ENCODE data around the gene UBE2L5. TPM values are rescaled to one million over a fixed set of nuclear protein-coding genes. Genes with fewer than 3 reads are reported as not detected.

The UBE2L5 gene
- total RNA-seq, 3 donors from 2014 or later (not counting 1 experiment from before 2014, with no cell fraction given): not detected

DNA sequence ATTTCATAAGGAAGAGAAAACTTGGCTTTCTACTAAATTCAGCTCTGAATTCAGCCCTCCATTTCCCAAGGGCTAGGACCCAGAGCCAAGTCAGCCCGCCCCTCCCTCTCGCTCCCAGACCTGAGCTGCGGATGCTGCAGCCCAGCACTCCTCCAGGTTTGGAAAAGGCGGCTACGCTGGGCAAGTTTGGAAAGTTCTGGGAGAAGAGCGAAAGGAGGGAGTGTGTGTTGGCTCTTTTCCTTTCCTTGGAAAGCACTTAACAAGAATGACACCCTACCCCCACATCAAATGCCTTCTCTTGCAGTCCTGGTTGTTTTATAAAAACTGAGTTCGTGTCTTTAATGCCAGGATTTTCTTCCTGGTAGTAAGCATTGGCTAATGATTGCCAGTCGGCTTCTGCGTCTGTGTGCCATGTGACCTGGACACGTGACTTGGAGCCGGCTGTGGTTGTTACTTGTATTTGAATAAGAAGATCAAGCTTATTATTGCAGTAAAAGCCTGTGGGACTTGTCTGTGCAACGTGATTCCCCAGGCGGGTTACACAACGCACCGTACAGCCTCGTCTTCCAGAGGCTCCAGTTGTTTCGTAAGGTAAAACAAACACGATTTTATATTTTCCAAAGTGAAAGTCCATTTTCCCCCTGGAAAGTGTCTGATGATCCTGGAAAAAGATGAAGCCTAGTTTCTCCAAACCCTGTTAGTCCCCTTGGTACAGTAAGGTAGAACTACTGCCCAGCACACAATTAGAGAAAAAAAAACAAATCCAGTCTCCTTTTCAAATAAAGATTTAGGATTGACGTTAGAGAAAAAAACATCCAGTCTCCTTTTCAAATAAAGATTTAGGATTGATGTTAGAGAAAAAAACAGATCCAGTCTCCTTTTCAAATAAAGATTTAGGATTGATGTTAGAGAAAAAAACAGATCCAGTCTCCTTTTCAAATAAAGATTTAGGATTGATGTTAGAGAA is 26.8 kb upstream of the UBE2L5 start:
- H3K4me1 ChIP-seq (ENCODE audit: control insufficient read depth, insufficient read depth, low read length): peaks cover 12% of the 10 kb centered on the region
- Mint-ChIP-seq H3K4me3 (peak overlapping the region; percentile 99), H3K4me1 (peaks cover 17 to 20% of the 10 kb centered on the region in 2 donors), H3K27ac (peak overlapping the region; percentile 88 to 91), H3K27me3 (ENCODE audit: low read depth in 2 of 2) (no peaks in the 10 kb centered on the region), H3K9me3 (no peaks in the 10 kb centered on the region), H3K36me3 (no peaks in the 10 kb centered on the region)
- peak overlapping the region; percentile 92 for H3K27ac ChIP-seq (ENCODE audit: low read length)
- WGBS (ENCODE audit: insufficient coverage): 14% methylated on average over 15 of the region's 19 CpGs
- no peaks in the 10 kb centered on the region for H3K27me3 ChIP-seq (ENCODE audit: control insufficient read depth, insufficient read depth, low read length)
- TF ChIP-seq, protein P1, sequence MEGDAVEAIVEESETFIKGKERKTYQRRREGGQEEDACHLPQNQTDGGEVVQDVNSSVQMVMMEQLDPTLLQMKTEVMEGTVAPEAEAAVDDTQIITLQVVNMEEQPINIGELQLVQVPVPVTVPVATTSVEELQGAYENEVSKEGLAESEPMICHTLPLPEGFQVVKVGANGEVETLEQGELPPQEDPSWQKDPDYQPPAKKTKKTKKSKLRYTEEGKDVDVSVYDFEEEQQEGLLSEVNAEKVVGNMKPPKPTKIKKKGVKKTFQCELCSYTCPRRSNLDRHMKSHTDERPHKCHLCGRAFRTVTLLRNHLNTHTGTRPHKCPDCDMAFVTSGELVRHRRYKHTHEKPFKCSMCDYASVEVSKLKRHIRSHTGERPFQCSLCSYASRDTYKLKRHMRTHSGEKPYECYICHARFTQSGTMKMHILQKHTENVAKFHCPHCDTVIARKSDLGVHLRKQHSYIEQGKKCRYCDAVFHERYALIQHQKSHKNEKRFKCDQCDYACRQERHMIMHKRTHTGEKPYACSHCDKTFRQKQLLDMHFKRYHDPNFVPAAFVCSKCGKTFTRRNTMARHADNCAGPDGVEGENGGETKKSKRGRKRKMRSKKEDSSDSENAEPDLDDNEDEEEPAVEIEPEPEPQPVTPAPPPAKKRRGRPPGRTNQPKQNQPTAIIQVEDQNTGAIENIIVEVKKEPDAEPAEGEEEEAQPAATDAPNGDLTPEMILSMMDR (IDR thresholded peaks at IDR 0.05): no peak
- H3K4me3 ChIP-seq (ENCODE audit: low read length): peak overlapping the region; percentile 67
- DNase-seq (peak; percentile 62 to 87), ATAC-seq (peak; percentile 66 to 79 (median 69))
- no peaks in the 10 kb centered on the region for H3K9me3 ChIP-seq (ENCODE audit: control insufficient read depth, insufficient read depth, low read length)
- no peaks in the 10 kb centered on the region for H3K36me3 ChIP-seq (ENCODE audit: control insufficient read depth, insufficient read depth, low read length)
- intact Hi-C loops (cut with micrococcal nuclease): loop anchor here (1.0 to 2.0 kb wide), 2 partner anchors 12 to 19 kb away; no protein-coding TSS in a partner anchor

DNA sequence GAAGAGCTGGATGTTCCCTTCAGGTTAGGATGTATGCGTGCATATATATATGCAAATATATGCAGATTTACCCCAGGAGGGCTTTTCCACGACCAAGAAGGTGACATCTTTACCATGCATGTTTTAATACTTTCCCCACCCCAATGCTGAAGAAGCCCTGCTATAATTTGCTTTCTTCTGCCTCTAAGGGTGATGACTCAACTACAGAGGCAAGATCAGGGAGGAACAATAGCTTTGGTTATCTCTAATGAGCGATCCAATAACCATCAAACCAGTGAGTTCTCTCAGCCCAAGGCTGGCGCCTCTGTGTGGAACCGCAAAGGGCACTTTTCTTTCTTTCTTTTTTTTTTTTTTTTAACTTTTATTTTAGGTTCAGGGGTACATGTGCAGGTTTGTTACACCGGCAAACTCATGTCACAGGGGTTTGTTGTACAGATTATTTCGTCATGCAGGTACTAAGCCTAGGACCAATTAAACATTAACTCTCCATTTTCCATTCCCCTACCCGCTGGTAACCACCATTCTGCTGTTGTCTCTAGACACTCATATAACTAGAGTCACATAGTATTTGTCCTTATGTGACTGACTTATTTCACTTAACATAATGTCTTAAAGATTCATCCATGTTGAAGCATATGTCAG is 25.7 kb upstream of the UBE2L5 start:
- H3K4me1 Mint-ChIP-seq: peaks cover 17 to 20% of the 10 kb centered on the region in 2 donors
- no peaks in the 10 kb centered on the region for H3K9me3 Mint-ChIP-seq
- TF ChIP-seq, protein P1 (IDR thresholded peaks at IDR 0.05): no peak
- peak in 1 of 2 donors; percentile 47 for DNase-seq
- H3K27me3 ChIP-seq (ENCODE audit: control insufficient read depth, insufficient read depth, low read length): no peaks in the 10 kb centered on the region
- peak overlapping the region; percentile 76 for H3K4me3 Mint-ChIP-seq
- 78% methylated on average over 8 of the region's 8 CpGs for WGBS (ENCODE audit: insufficient coverage)
- ATAC-seq: no peak
- H3K27me3 Mint-ChIP-seq (ENCODE audit: low read depth in 2 of 2): no peaks in the 10 kb centered on the region
- no peaks in the 10 kb centered on the region for H3K36me3 Mint-ChIP-seq
- no peak overlapping the region for H3K4me3 ChIP-seq (ENCODE audit: low read length)
- H3K27ac Mint-ChIP-seq: peak overlapping the region; percentile 88 to 91
- H3K36me3 ChIP-seq (ENCODE audit: control insufficient read depth, insufficient read depth, low read length): no peaks in the 10 kb centered on the region
- H3K4me1 ChIP-seq (ENCODE audit: control insufficient read depth, insufficient read depth, low read length): peaks cover 12% of the 10 kb centered on the region
- H3K27ac ChIP-seq (ENCODE audit: low read length): no peak overlapping the region
- no peaks in the 10 kb centered on the region for H3K9me3 ChIP-seq (ENCODE audit: control insufficient read depth, insufficient read depth, low read length)
- intact Hi-C loops (cut with micrococcal nuclease): no loop called here

DNA sequence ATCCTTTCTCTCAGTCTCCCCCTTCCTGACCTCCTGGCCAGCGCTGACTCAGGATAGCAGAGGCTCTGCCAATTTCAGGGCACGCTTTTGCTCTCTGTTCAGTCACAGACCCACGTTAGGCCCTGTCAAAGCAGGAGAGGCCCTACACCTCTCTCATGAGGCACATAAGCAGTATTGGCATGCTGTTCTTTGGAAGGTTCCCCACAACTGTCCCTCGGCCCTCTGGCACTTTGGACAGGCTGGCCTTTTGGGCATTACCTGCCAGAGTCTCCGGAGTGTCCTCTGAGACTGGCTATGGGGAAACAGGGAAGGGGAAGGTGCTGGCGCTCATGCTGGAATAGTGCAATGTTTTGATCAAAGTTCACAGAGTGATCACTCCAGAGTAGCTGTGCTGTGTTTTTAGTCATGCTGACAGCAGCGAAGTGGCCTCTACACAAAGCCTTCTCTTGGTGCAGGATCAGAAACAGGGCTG is 23.7 kb upstream of the UBE2L5 start:
- TF ChIP-seq, protein P1 (IDR thresholded peaks at IDR 0.05): no peak
- DNase-seq (no peak), ATAC-seq (no peak)
- H3K4me3 Mint-ChIP-seq: no peak overlapping the region
- no peaks in the 10 kb centered on the region for H3K36me3 Mint-ChIP-seq
- H3K27me3 Mint-ChIP-seq (ENCODE audit: low read depth in 2 of 2): no peaks in the 10 kb centered on the region
- Histone ChIP-seq H3K4me3 (ENCODE audit: low read length) (no peak overlapping the region), H3K4me1 (ENCODE audit: control insufficient read depth, insufficient read depth, low read length) (peaks cover 12% of the 10 kb centered on the region), H3K36me3 (ENCODE audit: control insufficient read depth, insufficient read depth, low read length) (no peaks in the 10 kb centered on the region), H3K27me3 (ENCODE audit: control insufficient read depth, insufficient read depth, low read length) (no peaks in the 10 kb centered on the region), H3K27ac (ENCODE audit: low read length) (no peak overlapping the region), H3K9me3 (ENCODE audit: control insufficient read depth, insufficient read depth, low read length) (no peaks in the 10 kb centered on the region)
- intact Hi-C loops (cut with micrococcal nuclease): no loop called here
- 91% methylated on average over 7 of the region's 7 CpGs for WGBS (ENCODE audit: insufficient coverage)
- H3K9me3 Mint-ChIP-seq: no peaks in the 10 kb centered on the region
- H3K27ac Mint-ChIP-seq: no peak overlapping the region
- peaks cover 17 to 20% of the 10 kb centered on the region in 2 donors for H3K4me1 Mint-ChIP-seq

Measured in natural killer cell (primary cell).